ENCODE results near the gene FBH1. TPM values are rescaled to one million over a fixed set of nuclear protein-coding genes. Genes with fewer than 3 reads are reported as not detected.

FBH1 gene
- total RNA-seq, 1 donor from 2014 or later, result 54.9 TPM

DNA sequence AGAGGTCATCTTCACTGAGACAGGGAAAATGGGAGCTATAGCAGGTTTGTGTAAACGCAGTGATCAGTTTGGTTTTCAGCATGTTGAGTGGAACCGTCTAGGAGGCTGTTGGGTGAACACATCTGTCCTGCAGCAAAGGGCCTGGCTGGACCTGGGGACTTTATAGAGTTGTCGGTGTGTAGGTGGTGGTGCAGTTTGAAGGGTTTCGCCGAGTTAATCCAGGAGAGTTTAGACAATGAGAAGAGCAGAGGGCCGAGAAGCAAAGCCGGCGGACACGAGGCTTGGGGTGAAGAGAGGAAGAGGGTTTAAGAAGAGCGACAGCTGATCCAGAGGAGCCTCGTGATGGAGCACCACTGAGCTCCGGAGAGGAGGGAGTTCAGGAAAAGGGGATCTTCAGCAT is 48.2 kb downstream of the FBH1 start:
- Histone ChIP-seq H3K36me3 (ENCODE audit: control insufficient read depth, insufficient read depth, low read length) (peaks cover 1% of the 10 kb centered on the region), H3K4me3 (ENCODE audit: low read depth, low read length) (no peak overlapping the region), H3K27me3 (ENCODE audit: control insufficient read depth, insufficient read depth, low read length) (no peaks in the 10 kb centered on the region)
- no peak for DNase-seq (ENCODE audit: low read depth)
- TF ChIP-seq, protein P1, sequence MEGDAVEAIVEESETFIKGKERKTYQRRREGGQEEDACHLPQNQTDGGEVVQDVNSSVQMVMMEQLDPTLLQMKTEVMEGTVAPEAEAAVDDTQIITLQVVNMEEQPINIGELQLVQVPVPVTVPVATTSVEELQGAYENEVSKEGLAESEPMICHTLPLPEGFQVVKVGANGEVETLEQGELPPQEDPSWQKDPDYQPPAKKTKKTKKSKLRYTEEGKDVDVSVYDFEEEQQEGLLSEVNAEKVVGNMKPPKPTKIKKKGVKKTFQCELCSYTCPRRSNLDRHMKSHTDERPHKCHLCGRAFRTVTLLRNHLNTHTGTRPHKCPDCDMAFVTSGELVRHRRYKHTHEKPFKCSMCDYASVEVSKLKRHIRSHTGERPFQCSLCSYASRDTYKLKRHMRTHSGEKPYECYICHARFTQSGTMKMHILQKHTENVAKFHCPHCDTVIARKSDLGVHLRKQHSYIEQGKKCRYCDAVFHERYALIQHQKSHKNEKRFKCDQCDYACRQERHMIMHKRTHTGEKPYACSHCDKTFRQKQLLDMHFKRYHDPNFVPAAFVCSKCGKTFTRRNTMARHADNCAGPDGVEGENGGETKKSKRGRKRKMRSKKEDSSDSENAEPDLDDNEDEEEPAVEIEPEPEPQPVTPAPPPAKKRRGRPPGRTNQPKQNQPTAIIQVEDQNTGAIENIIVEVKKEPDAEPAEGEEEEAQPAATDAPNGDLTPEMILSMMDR (IDR thresholded peaks at IDR 0.05; ENCODE audit: insufficient read depth, low read length, poor library complexity, severe bottlenecking), result no peak

GRCh38 chr10:5940807-5941218 is 50.8 kb downstream of the FBH1 start:
- DNase-seq (ENCODE audit: low read depth), result no peak
- peaks cover 1% of the 10 kb centered on the region for H3K36me3 ChIP-seq (ENCODE audit: control insufficient read depth, insufficient read depth, low read length)
- no peak overlapping the region for H3K4me3 ChIP-seq (ENCODE audit: low read depth, low read length)
- H3K27me3 ChIP-seq (ENCODE audit: control insufficient read depth, insufficient read depth, low read length), result no peaks in the 10 kb centered on the region
- TF ChIP-seq, protein P1 (IDR thresholded peaks at IDR 0.05; ENCODE audit: insufficient read depth, low read length, poor library complexity, severe bottlenecking), result no peak

DNA sequence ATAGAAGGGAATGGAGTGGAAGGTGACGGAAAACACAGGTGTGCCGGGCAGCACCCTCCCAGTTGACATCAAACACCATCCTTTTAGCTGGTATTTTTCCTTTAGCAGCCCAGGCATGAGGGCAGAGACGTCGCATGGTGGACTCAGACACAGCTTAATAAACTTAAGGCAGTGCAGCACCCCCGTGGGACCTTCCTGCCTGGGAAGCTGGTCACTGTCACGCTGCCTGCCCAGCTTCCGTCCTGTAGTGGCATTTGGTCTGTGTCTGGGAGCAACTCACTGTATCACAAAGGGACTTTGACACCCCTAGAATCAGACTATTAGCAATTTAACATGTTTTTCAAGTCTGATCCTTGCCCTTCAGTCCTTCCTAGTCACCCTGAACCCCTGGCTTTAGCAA is 51.5 kb downstream of the FBH1 start:
- TF ChIP-seq, protein P1 (IDR thresholded peaks at IDR 0.05; ENCODE audit: insufficient read depth, low read length, poor library complexity, severe bottlenecking), result no peak
- DNase-seq (ENCODE audit: low read depth), result no peak
- no peak overlapping the region for H3K4me3 ChIP-seq (ENCODE audit: low read depth, low read length)
- no peaks in the 10 kb centered on the region for H3K27me3 ChIP-seq (ENCODE audit: control insufficient read depth, insufficient read depth, low read length)
- H3K36me3 ChIP-seq (ENCODE audit: control insufficient read depth, insufficient read depth, low read length), result no peaks in the 10 kb centered on the region

- Histone ChIP-seq H3K4me3 (ENCODE audit: low read depth, low read length) (no peak overlapping the region), H3K36me3 (ENCODE audit: control insufficient read depth, insufficient read depth, low read length) (no peaks in the 10 kb centered on the region), H3K27me3 (ENCODE audit: control insufficient read depth, insufficient read depth, low read length) (no peaks in the 10 kb centered on the region)
- TF ChIP-seq, protein P1 (IDR thresholded peaks at IDR 0.05; ENCODE audit: insufficient read depth, low read length, poor library complexity, severe bottlenecking), result no peak
- no peak for DNase-seq (ENCODE audit: low read depth)
Measured at GRCh38 chr10:5942001-5942400, 52.0 kb downstream of the FBH1 start.

- H3K4me3 ChIP-seq (ENCODE audit: low read depth, low read length), result no peak overlapping the region
- TF ChIP-seq, protein P1 (IDR thresholded peaks at IDR 0.05; ENCODE audit: insufficient read depth, low read length, poor library complexity, severe bottlenecking), result no peak
- DNase-seq (ENCODE audit: low read depth), result no peak
- H3K36me3 ChIP-seq (ENCODE audit: control insufficient read depth, insufficient read depth, low read length), result no peaks in the 10 kb centered on the region
- H3K27me3 ChIP-seq (ENCODE audit: control insufficient read depth, insufficient read depth, low read length), result no peaks in the 10 kb centered on the region
Measured at GRCh38 chr10:5942474-5942873, 52.4 kb downstream of the FBH1 start.

- H3K36me3 ChIP-seq (ENCODE audit: control insufficient read depth, insufficient read depth, low read length), result no peaks in the 10 kb centered on the region
- TF ChIP-seq, protein P1 (IDR thresholded peaks at IDR 0.05; ENCODE audit: insufficient read depth, low read length, poor library complexity, severe bottlenecking), result no peak
- no peak overlapping the region for H3K4me3 ChIP-seq (ENCODE audit: low read depth, low read length)
- DNase-seq (ENCODE audit: low read depth), result no peak
- no peaks in the 10 kb centered on the region for H3K27me3 ChIP-seq (ENCODE audit: control insufficient read depth, insufficient read depth, low read length)
Measured at GRCh38 chr10:5943536-5943935, 53.5 kb downstream of the FBH1 start.

All from kidney epithelial cell (primary cell).